Panc1 (cell line): ENCODE results near the gene DNAJA2.

Experiments
- CTCF ChIP-seq: fragments of 450-650 bp; IDR thresholded peaks from 2 replicates; pipeline ENCODE4 v1.5.1; 2017; ENCODE audit warnings: mild to moderate bottlenecking
- POLR2AphosphoS5 ChIP-seq: IDR thresholded peaks from 2 replicates; pipeline ENCODE4 v1.6.1; 2012; ENCODE audit warnings: mild to moderate bottlenecking, low read depth, low read length, moderate library complexity
- REST ChIP-seq, 2 experiments: IDR thresholded peaks; 2 replicates each; pipeline ENCODE4 v1.6.1; 2011 to 2012; ENCODE audit warnings: low read depth in 2 of 2, control low read depth in 1 of 2, low read length in 1 of 2, mild to moderate bottlenecking in 1 of 2, moderate library complexity in 1 of 2; ENCODE audit not compliant: insufficient read depth in 1 of 2
- SIN3A ChIP-seq: IDR thresholded peaks from 2 replicates; pipeline ENCODE4 v1.6.1; 2012; ENCODE audit warnings: low read depth, mild to moderate bottlenecking, low read length, moderate library complexity, borderline replicate concordance; ENCODE audit not compliant: insufficient read depth

DNA sequence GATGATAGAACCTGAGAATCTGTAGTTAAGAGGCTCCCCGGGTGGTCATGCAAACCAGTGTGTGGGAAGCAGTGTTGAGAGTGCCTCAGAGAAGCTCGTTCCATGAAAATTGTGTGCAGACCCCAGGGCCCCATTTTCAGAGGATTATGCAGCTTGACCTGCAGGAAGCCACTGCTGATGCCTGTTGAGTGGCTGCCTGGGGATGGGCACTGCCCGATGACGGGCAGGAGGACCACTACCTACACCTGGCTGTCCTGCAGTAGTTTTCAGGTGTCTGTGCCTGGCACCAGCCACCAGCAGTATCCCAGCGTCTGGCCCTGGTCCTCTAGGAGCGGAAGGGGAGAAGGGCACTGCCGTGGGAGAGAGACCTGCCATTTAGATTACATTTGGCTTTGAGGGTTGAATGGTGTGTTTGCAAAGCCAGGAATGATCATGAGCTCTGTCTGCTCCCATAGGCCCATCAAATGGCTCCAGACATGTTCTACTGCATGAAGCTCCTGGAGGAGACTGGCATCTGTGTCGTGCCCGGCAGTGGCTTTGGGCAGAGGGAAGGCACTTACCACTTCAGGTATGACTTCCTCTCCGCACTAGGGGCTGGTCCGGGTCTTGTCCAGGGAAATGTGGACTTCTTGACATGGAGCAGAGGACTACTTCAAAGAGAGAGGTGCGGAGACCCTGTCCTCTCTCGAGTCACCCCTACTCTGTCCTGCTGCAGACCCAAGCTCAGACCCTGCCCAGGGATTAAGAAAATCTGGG, 46.8 kb downstream of the DNAJA2 start:
- TF ChIP-seq CTCF (no peak), POLR2AphosphoS5 (no peak), SIN3A (no peak), REST (IDR thresholded peaks at IDR 0.05; ENCODE audit: insufficient read depth in 1 of 2, low read depth in 2 of 2, low read length in 1 of 2) (no peak)
